ENCODE data around the gene PARP3. TPM values are rescaled to one million over a fixed set of nuclear protein-coding genes. Genes with fewer than 3 reads are reported as not detected.
A peak's percentile ranks its signal among the peaks of the same experiment; 100 is the strongest.

Gene PARP3
- total RNA-seq, 1 donor from 2014 or later, result 20.6 TPM

GRCh38 chr3:51995346-51996163 lies 53.4 kb downstream of the PARP3 start, which contains the start of gene RPL29:
Gene RPL29, minus strand, starts transcription at chr3:51995895. Its CDS starts 434 bp downstream, at chr3:51995461.
- Histone ChIP-seq H3K36me3 (peaks cover 0 to 17% of the 10 kb centered on the region in 2 donors), H3K27ac (peak within 1 kb of the TSS; percentile 89), H3K27me3 (no peaks in the 10 kb centered on the region), H3K9me3 (no peaks in the 10 kb centered on the region), H3K4me3 (peak within 1 kb of the TSS; percentile 77 to 85), H3K4me1 (peaks cover 28% of the 10 kb centered on the region)
- intact Hi-C loops (cut with DNase I), result no loop called here
- TF ChIP-seq POLR2AphosphoS5 (IDR thresholded peaks at IDR 0.05; ENCODE audit: insufficient read depth in 1 of 2, low read depth in 1 of 2), result peak; percentile 96 to 99
- peak in 1 of 2 donors; percentile 51 for TF ChIP-seq POLR2A (IDR thresholded peaks at IDR 0.05)
- peak; percentile 8 to 55 (median 54) for TF ChIP-seq CTCF (IDR thresholded peaks at IDR 0.05)
- peak in 1 of 2 donors; percentile 96 for DNase-seq (ENCODE audit: extremely low spot score in 2 of 2)

GRCh38 chr3:51997172-51997571 lies 55.0 kb downstream of the PARP3 start:
- peaks cover 34% of the 10 kb centered on the region for H3K4me1 ChIP-seq
- H3K27ac ChIP-seq, result no peak overlapping the region
- peaks cover 0 to 17% of the 10 kb centered on the region in 2 donors for H3K36me3 ChIP-seq
- H3K27me3 ChIP-seq, result no peaks in the 10 kb centered on the region
- H3K9me3 ChIP-seq, result no peaks in the 10 kb centered on the region
- no peak for TF ChIP-seq POLR2A (IDR thresholded peaks at IDR 0.05)
- no peak overlapping the region for H3K4me3 ChIP-seq
- no peak for DNase-seq (ENCODE audit: extremely low spot score in 2 of 2)
- intact Hi-C loops (cut with DNase I), result no loop called here

DNA sequence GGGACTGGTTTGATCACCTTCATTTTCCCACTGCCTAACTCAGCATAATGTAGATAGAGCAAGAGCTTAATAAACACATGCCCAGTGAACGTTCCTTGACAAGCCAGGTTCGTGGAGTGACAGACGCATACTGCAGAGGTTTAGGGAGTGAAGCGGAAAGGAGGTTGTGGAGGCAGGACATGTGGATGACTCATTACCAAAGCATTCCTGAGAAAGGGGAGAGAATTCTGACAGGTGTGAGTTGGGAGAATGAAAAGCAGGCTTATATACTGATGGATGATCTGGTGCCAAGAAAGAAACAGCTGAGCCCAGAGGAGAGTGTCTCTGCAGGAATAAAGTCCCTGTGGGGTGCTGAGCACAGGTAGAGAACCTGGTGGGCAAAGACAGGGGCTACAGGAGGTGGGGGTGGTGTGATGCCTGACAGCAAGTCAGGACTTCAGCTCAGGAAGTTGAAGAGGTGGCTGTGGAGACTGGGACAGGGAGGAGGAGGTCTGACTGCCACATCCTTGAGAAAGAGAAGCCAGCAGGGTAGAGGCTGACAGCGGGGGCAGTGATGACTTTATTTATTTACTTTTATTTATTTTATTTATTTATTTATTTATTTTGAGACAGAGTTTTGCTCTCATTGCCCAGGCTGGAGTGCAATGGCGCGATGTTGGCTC lies 55.9 kb downstream of the PARP3 start:
- Histone ChIP-seq H3K27ac (no peak overlapping the region), H3K9me3 (no peaks in the 10 kb centered on the region), H3K27me3 (no peaks in the 10 kb centered on the region), H3K36me3 (peaks cover 0 to 17% of the 10 kb centered on the region in 2 donors), H3K4me3 (no peak overlapping the region), H3K4me1 (peaks cover 30% of the 10 kb centered on the region)
- no peak for DNase-seq (ENCODE audit: extremely low spot score in 2 of 2)
- TF ChIP-seq POLR2AphosphoS5 (IDR thresholded peaks at IDR 0.05; ENCODE audit: insufficient read depth in 1 of 2, low read depth in 1 of 2) (no peak), POLR2A (IDR thresholded peaks at IDR 0.05) (no peak), CTCF (IDR thresholded peaks at IDR 0.05) (no peak)
- intact Hi-C loops (cut with DNase I), result no loop called here

Small RNAs within 50 kb of the gene (small RNA-seq; reads per million reads assigned to genes)
- not detected for gene AC115284.1

Other genes starting within 250 kb of the PARP3 start
- not detected for gene GRM2, start 235.3 kb upstream of the PARP3 start, total RNA-seq
- gene IQCF6, start 163.1 kb upstream of the PARP3 start, total RNA-seq, result not detected
- not detected for gene IQCF2, start 80.7 kb upstream of the PARP3 start, total RNA-seq
- not detected for gene IQCF5, start 66.8 kb upstream of the PARP3 start, total RNA-seq
- not detected for gene IQCF1, start 39.0 kb upstream of the PARP3 start, total RNA-seq
- gene RRP9, start 459 bp upstream of the PARP3 start, total RNA-seq, result 12.5 TPM
- not detected for gene GPR62, start 13.0 kb downstream of the PARP3 start, total RNA-seq
- gene PCBP4, start 25.1 kb downstream of the PARP3 start, total RNA-seq, result 36.6 TPM
- gene ABHD14B, start 31.7 kb downstream of the PARP3 start, total RNA-seq, result 46.9 TPM
- gene ABHD14A, start 32.7 kb downstream of the PARP3 start, total RNA-seq, result 31.9 TPM
- gene ACY1, start 41.2 kb downstream of the PARP3 start, total RNA-seq, result 29.7 TPM
- gene RPL29, start 53.5 kb downstream of the PARP3 start, total RNA-seq, result 1,678 TPM
- 59.9 TPM for gene DUSP7, start 114.2 kb downstream of the PARP3 start, total RNA-seq
- 0.74 TPM for gene POC1A, start 212.1 kb downstream of the PARP3 start, total RNA-seq

Data from vagina (tissue), 2 donors.